Astrocyte of the cerebellum (primary cell): ENCODE measurements around the gene SRGAP3.

Experiments
- DNase-seq: peaks from one replicate; pipeline ENCODE4 v3.0.0-alpha.2; 2011; ENCODE audit warnings: low read depth
- H3K4me3 ChIP-seq: 2 replicates; pipeline ENCODE4 v1.5.1; 2011; ENCODE audit warnings: mild to moderate bottlenecking, low read depth, low read length, moderate library complexity
- CTCF ChIP-seq: IDR thresholded peaks from 2 replicates; pipeline ENCODE4 v1.5.1; 2012; ENCODE audit warnings: low read length, low read depth, moderate library complexity, mild to moderate bottlenecking; ENCODE audit errors: missing control alignments
- in situ Hi-C: cut with HindIII; loops from 2 replicates; pipeline ENCODE4 v1.10.0; 2017; ENCODE audit warnings: low sequenced_read_pairs

The SRGAP3 gene

GRCh38 chr3:9143184-9143583 is 106.3 kb downstream of the SRGAP3 start:
- H3K4me3 ChIP-seq, result no peak overlapping the region
- in situ Hi-C loops, result no loop called here
- DNase-seq, result no peak
- no peak for TF ChIP-seq CTCF

- in situ Hi-C loops, result no loop called here
- no peak for TF ChIP-seq CTCF
- no peak overlapping the region for H3K4me3 ChIP-seq
- DNase-seq, result no peak
Observed at GRCh38 chr3:9142362-9142761, 107.1 kb downstream of the SRGAP3 start.

- DNase-seq, result no peak
- H3K4me3 ChIP-seq, result no peak overlapping the region
Observed at GRCh38 chr3:9141928-9142289, 107.5 kb downstream of the SRGAP3 start.

GRCh38 chr3:9139366-9139765 is 110.1 kb downstream of the SRGAP3 start:
- no peak for DNase-seq
- in situ Hi-C loops, result no loop called here
- TF ChIP-seq CTCF, result no peak
- no peak overlapping the region for H3K4me3 ChIP-seq

More at GRCh38 chr3:9141928-9142289, 107.5 kb downstream of the SRGAP3 start:
- no peak for TF ChIP-seq CTCF
- in situ Hi-C loops, result no loop called here

GRCh38 chr3:9137676-9138075 is 111.8 kb downstream of the SRGAP3 start:
- no peak for DNase-seq
- in situ Hi-C loops, result no loop called here
- no peak overlapping the region for H3K4me3 ChIP-seq
- TF ChIP-seq CTCF, result no peak

- TF ChIP-seq CTCF, result no peak
- in situ Hi-C loops, result no loop called here
- no peak for DNase-seq
- no peak overlapping the region for H3K4me3 ChIP-seq
Observed at GRCh38 chr3:9136746-9137465, 112.5 kb downstream of the SRGAP3 start.
